Activated effector memory CD4-positive, alpha-beta T cell treated with anti-CD3 and anti-CD28 coated beads, Interleukin-2, amount 50 U/mL, for 16 hours (primary cell): ENCODE data around the gene STXBP4.

Source experiments
- DNase-seq: peaks from one replicate; pipeline ENCODE4 v3.0.0-alpha.2; 2020

The STXBP4 gene, protein sequence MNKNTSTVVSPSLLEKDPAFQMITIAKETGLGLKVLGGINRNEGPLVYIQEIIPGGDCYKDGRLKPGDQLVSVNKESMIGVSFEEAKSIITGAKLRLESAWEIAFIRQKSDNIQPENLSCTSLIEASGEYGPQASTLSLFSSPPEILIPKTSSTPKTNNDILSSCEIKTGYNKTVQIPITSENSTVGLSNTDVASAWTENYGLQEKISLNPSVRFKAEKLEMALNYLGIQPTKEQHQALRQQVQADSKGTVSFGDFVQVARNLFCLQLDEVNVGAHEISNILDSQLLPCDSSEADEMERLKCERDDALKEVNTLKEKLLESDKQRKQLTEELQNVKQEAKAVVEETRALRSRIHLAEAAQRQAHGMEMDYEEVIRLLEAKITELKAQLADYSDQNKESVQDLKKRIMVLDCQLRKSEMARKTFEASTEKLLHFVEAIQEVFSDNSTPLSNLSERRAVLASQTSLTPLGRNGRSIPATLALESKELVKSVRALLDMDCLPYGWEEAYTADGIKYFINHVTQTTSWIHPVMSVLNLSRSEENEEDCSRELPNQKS

DNA sequence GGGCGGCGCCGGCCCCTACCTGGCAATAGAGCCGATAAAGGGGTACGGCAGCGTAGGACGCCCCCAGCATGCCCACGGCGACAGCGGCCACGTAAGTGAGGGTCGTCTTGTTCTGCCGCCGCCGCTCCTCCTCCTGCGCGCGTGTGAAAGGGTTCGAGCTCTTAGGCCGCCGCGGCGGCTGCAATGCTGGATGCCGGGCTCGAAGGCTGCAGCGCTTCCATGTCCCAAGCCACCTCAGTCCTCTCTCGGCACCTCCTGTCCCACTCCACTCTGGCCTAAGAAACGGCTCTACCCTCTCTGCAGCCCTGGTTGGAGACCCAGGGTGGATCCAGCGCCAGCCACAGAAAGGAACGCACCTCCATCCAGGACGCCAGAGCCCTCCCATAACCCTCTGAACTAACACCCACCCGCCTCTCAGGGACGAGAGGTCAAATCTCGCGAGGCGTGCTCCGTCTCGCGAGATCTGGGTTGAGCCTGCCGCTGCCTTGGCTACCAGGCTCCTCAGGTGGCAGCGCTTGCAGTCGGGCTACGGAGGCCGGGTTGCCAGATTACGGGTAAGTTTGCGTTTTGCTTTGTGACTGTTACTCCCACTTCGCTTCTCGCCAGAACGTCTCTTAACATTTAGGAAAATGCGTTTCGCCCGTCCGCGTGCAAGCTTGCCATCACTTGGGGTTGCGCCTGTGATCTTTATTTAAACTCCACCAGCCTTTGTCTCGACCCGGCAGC is at the start of gene STXBP4, which contains the start of gene COX11:
Gene STXBP4, plus strand, starts transcription at position 504 of the 726 bp plus-strand sequence. CDS start 17,455 bp downstream, outside the sequence.
Gene COX11, minus strand, starts transcription at position 393 of the 726 bp plus-strand sequence. Its CDS starts 8 bp downstream, at position 385.
- peak; percentile 97 for DNase-seq

- DNase-seq, result no peak
These were observed 49.1 kb upstream of the STXBP4 start for GRCh38 chr17:54919425-54919824.

GRCh38 chr17:54920819-54921218 is 47.7 kb upstream of the STXBP4 start:
- no peak for DNase-seq

DNA sequence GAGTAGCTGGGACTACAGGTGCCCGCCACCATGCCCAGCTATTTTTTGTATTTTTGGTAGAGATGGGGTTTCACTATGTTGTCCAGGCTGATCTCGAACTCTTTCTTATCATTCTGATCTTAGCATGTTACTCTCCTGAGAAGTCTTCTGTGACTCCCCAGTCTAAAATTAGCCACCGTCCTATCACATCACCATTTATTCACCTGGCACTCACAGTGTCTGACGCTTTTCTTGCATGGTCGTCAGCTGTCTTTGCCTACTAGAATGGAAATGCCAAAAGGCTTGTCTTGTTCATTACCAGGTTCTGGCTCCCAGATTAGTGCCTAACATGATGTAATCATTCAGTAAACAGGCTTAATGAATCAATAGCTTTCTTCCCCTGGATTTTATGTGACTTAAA is 44.2 kb upstream of the STXBP4 start:
- no peak for DNase-seq

- DNase-seq, result no peak
These were observed 41.0 kb upstream of the STXBP4 start for GRCh38 chr17:54927525-54927924.

DNA sequence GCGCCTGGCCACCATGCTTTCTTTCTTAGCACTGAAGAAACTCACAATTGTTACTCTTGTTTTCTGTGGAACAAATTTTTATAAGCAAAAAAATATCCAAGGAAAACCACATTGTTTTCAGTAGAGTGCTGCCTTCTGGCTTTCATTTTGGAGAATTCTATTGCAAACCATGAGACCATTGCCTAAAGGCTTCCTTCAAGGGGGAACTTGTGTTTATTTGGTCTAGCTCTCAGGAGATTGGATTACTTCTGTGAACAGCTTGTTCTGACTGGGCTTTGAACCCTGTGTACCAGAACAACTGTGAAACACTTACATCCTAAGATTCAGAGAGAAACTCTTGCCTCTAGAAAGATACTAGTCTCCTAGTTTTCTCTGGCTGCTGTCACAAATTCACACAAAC is 35.9 kb upstream of the STXBP4 start:
- no peak for DNase-seq

DNA sequence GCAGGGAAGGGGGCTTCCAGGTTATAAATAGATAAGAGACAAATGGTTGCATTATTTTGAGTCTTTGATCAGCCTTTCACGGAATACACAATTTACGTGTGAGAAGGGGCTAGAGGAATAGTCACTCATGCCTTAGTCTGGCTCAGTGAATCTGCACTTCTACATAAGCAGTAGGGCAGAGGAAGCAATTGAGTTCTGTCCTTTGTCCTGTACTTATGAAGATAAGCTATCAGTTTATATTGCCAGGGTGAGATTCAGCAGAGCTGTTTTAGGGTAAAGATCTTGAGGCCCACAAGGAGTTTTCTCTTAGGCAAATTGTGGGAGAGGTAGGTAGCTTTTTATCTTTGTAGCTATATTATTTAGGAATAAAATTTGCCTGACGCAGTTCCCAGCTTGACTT is 34.6 kb upstream of the STXBP4 start:
- no peak for DNase-seq

DNA sequence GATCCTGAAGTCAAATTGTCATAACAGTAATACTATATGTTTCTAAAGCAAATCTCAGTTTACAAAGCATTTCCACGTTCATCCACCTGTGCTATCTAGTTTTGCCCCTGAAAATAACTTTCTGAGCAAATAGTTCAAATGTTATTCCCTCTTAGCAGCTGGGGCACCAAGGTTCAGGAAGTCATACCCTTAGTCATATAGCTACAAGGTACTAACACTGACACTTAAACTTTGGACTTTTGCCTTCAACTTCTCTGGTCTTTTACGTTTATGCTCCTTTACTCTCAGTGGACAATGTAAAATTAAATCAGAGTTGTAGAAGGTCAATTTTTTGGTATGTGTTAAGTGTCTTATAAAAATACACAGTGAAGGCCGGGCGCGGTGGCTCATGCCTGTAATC is 33.1 kb upstream of the STXBP4 start:
- no peak for DNase-seq

- no peak for DNase-seq
These were observed 31.5 kb upstream of the STXBP4 start for GRCh38 chr17:54937018-54937417.

GRCh38 chr17:54937426-54937825 is 31.1 kb upstream of the STXBP4 start:
- no peak for DNase-seq

DNA sequence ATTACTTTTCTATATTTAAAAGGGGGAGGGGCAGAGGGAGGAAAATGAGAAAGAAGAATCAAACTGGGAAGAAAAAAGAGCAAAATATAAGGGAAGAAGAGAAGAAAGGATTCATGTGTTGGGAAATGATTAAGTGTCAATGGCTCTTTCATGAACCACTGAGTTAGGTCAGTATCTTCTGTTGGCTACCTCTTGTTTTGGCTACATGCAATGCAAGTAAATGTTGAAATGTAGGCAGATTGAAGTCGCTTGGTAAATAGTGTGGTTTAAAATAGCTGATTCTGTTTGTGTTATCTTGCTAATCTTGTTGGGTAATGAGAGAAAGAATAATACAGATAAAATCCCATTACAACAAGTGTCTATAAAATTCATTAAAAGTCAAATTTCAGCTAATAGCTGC is 27.3 kb upstream of the STXBP4 start:
- DNase-seq, result no peak

DNA sequence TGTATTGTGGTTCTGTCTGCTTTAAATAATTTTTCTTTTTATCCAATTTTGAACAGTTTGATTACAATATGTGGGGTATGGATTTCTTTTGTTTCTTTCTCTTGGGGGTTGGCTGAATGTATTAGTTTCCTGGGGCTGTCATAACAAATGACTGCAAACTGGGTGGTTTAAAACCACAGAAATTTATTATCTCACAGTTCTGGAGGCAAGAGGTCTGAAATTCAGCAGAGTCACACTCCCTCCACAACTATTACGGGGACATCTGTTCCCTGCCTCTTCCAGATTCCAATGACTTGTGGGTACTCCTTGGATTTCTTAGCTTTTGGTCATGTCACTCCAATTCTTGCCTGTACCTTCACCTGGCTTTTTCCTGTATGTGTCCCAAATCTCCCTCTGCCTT is 23.8 kb upstream of the STXBP4 start:
- no peak for DNase-seq

DNA sequence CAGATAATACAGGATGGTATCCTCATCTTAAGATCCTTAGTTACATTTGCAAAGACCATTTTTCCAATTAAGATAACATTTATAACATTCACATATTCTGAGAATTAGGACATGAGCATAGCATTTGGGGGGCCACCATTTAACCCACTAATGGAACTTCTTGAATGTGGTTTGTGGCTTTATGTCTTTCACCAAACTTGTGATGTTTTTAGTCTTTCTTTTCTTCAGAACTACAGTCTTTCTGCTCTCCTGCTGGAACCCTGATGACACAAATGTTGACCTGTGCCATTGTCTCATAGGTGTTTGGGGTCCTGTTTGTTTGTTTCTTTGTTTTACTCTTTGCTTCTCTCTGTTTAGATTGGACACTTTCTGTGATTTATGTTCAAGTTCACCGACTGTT is 23.3 kb upstream of the STXBP4 start:
- no peak for DNase-seq

- DNase-seq, result no peak
These were observed 22.9 kb upstream of the STXBP4 start for GRCh38 chr17:54945671-54946070.

GRCh38 chr17:54947396-54947795 is 21.2 kb upstream of the STXBP4 start:
- no peak for DNase-seq

GRCh38 chr17:54948380-54948779 is 20.2 kb upstream of the STXBP4 start:
- DNase-seq, result no peak

DNA sequence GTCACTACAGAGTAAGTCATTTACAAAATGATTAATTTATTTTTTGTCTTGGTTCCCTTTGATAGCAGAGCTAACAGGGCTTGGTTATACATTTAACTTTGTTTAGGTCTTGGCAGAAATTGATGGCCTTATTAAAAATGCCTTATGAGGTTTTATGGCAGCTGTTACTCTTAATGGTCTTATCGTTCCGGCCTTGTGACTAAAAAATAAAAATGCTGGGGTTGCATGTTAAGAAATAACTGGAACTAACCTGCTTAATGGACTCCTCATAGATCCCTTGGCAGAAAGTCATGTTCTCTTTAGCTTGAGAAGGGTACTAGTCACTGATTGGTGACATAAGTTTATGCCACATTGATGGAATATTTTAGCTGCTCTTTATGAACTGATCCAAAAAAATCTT is 18.4 kb upstream of the STXBP4 start:
- no peak for DNase-seq

DNA sequence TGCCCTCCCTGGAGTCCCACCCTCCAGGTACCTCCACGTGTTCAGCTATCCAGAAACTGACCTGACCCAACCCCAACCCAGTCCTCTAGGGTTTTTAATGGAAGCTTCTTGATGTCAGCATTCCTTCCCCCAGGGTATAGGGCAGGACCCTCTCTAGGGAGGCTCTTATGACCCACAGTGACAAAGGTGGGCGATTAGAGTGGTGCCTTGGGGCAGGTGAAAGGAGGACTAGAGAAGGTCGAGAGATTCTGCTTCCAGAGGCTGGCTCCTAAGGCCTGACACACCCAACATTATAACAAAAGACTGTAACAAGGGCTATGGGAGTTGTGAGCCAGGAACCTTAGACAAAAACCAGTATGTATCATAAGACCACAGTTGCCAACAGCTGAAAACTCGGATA is 17.3 kb upstream of the STXBP4 start:
- no peak for DNase-seq

DNA sequence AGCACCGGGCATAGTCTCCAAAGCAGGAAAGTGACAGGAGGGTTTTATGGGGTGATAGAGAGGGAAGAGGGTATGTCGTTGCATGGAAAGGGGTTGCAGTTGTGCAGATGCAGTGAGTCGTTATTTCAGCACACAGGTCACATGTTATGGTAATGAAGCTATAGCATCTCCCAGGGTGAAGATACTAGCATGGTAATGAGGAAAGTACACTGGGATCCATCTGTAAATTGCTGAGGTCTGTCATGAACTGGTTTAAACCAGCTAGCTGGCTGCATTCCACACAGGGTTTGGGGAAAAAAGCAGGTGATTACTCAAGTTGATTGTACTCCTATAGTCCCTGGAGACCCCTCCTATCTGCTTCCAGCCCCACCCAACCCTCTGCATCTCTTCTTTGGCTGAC is 11.8 kb upstream of the STXBP4 start:
- DNase-seq, result no peak

- no peak for DNase-seq
These were observed 824 bp upstream of the STXBP4 start for GRCh38 chr17:54967621-54968261.

GRCh38 chr17:54968988-54969332 is 395 bp downstream of the STXBP4 start:
- DNase-seq, result peak; percentile 77

GRCh38 chr17:54969658-54970572 is 1.4 kb downstream of the STXBP4 start:
- DNase-seq, result no peak
